H9 (cell line): ENCODE data around the gene TMEM176B. TPM values are rescaled to one million over a fixed set of nuclear protein-coding genes. Genes with fewer than 3 reads are reported as not detected.

Source experiments
- DNase-seq: peaks from one replicate; pipeline ENCODE4 v3.0.0-alpha.2; 2017
- H2AFZ ChIP-seq: one replicate; pipeline ENCODE4 v1.6.1; 2013; ENCODE audit warnings: mild to moderate bottlenecking, low read length, control low read depth, moderate library complexity
- H2AK5ac ChIP-seq: 2 replicates; pipeline ENCODE4 v1.6.1; 2013; ENCODE audit warnings: low read length, control low read depth, mixed read lengths; ENCODE audit not compliant: insufficient read length
- H2BK120ac ChIP-seq: one replicate; pipeline ENCODE4 v1.6.1; 2013; ENCODE audit warnings: low read depth, mild to moderate bottlenecking, low read length, control low read depth, inconsistent platforms; ENCODE audit not compliant: poor library complexity, severe bottlenecking
- H2BK12ac ChIP-seq: 2 replicates; pipeline ENCODE4 v1.6.1; 2013; ENCODE audit warnings: low read length, control low read depth, mixed read lengths, low read depth; ENCODE audit not compliant: insufficient read length
- H2BK15ac ChIP-seq: 2 replicates; pipeline ENCODE4 v1.6.1; 2013; ENCODE audit warnings: low read depth, low read length, control low read depth
- H2BK20ac ChIP-seq: one replicate; pipeline ENCODE4 v1.6.1; 2013; ENCODE audit warnings: low read depth, mild to moderate bottlenecking, low read length, control low read depth, inconsistent platforms; ENCODE audit not compliant: poor library complexity, severe bottlenecking
- H2BK5ac ChIP-seq: 2 replicates; pipeline ENCODE4 v1.6.1; 2013; ENCODE audit warnings: low read length, control low read depth, mixed read lengths; ENCODE audit not compliant: insufficient read length
- H3K14ac ChIP-seq: 2 replicates; pipeline ENCODE4 v1.6.1; 2013; ENCODE audit warnings: low read length, control low read depth; ENCODE audit not compliant: insufficient read depth
- H3K18ac ChIP-seq: 2 replicates; pipeline ENCODE4 v1.6.1; 2013; ENCODE audit warnings: low read depth, mild to moderate bottlenecking, mixed read lengths, low read length, control low read depth; ENCODE audit not compliant: insufficient read length
- H3K23ac ChIP-seq: 2 replicates; pipeline ENCODE4 v1.6.1; 2013; ENCODE audit warnings: low read length, control low read depth, mixed read lengths, low read depth; ENCODE audit not compliant: insufficient read length
- H3K23me2 ChIP-seq: 2 replicates; pipeline ENCODE4 v1.6.1; 2013; ENCODE audit warnings: low read depth, mild to moderate bottlenecking, mixed read lengths, low read length, control low read depth; ENCODE audit not compliant: insufficient read length, poor library complexity, severe bottlenecking
- H3K27ac ChIP-seq: 2 replicates; pipeline ENCODE4 v1.5.1; 2013; ENCODE audit warnings: low read length, control low read depth, mixed read lengths, low read depth; ENCODE audit not compliant: insufficient read length
- H3K27me3 ChIP-seq: 2 replicates; pipeline ENCODE4 v1.6.1; 2013; ENCODE audit warnings: low read length, control low read depth, inconsistent platforms; ENCODE audit not compliant: insufficient read depth
- H3K4ac ChIP-seq: 2 replicates; pipeline ENCODE4 v1.6.1; 2013; ENCODE audit warnings: low read depth, mild to moderate bottlenecking, control low read depth, inconsistent platforms, low read length, moderate library complexity
- H3K4me1 ChIP-seq: 2 replicates; pipeline ENCODE4 v1.6.1; 2013; ENCODE audit warnings: low read length, control low read depth, inconsistent platforms; ENCODE audit not compliant: insufficient read depth
- H3K4me2 ChIP-seq: 2 replicates; pipeline ENCODE4 v1.6.1; 2013; ENCODE audit warnings: low read length, control low read depth, mixed read lengths; ENCODE audit not compliant: insufficient read length, insufficient read depth
- H3K56ac ChIP-seq: 2 replicates; pipeline ENCODE4 v1.6.1; 2013; ENCODE audit warnings: low read depth, mild to moderate bottlenecking, mixed read lengths, low read length, control low read depth; ENCODE audit not compliant: insufficient read length
- H3K79me1 ChIP-seq: 2 replicates; pipeline ENCODE4 v1.6.1; 2013; ENCODE audit warnings: low read depth, mild to moderate bottlenecking, moderate library complexity, low read length, control low read depth, inconsistent platforms; ENCODE audit not compliant: insufficient read depth, poor library complexity, severe bottlenecking
- H3K79me2 ChIP-seq: 2 replicates; pipeline ENCODE4 v1.6.1; 2013; ENCODE audit warnings: low read length, control low read depth, inconsistent platforms; ENCODE audit not compliant: insufficient read depth
- H3K9ac ChIP-seq: 2 replicates; pipeline ENCODE4 v1.6.1; 2013; ENCODE audit warnings: low read length, control low read depth, mixed read lengths; ENCODE audit not compliant: insufficient read length; ENCODE audit errors: extremely low read depth
- H3K9me3 ChIP-seq: one replicate; pipeline ENCODE4 v1.6.1; 2013; ENCODE audit warnings: low read depth, low read length, inconsistent platforms; ENCODE audit not compliant: control insufficient read depth
- H3T11ph ChIP-seq: one replicate; pipeline ENCODE4 v1.6.1; 2013; ENCODE audit warnings: mild to moderate bottlenecking, low read length, control low read depth, inconsistent platforms
- H4K20me1 ChIP-seq: one replicate; pipeline ENCODE4 v1.6.1; 2013; ENCODE audit not compliant: control insufficient read depth, insufficient read length, insufficient read depth
- H4K5ac ChIP-seq: 2 replicates; pipeline ENCODE4 v1.6.1; 2013; ENCODE audit warnings: low read depth, mild to moderate bottlenecking, mixed read lengths, low read length, control low read depth; ENCODE audit not compliant: insufficient read length
- H4K8ac ChIP-seq: replicated peaks from 2 replicates; pipeline ENCODE4 v1.6.1; 2013; ENCODE audit warnings: low read length, control low read depth, mixed read lengths, low read depth; ENCODE audit not compliant: insufficient read length
- H4K91ac ChIP-seq: 2 replicates; pipeline ENCODE4 v1.6.1; 2013; ENCODE audit warnings: low read depth, mild to moderate bottlenecking, moderate library complexity, mixed read lengths, low read length, control low read depth; ENCODE audit not compliant: insufficient read length
- H3K27ac Mint-ChIP-seq, 3 experiments: 2 replicates in 2 of 3; 3 replicates in 1 of 3; pipeline ENCODE4 v1.8.0; 2020 to 2021; ENCODE audit warnings: mixed read lengths in 3 of 3, mild to moderate bottlenecking in 1 of 3, moderate library complexity in 1 of 3
- H3K27me3 Mint-ChIP-seq: 2 replicates; pipeline ENCODE4 v1.8.0; 2021; ENCODE audit warnings: low read depth, mild to moderate bottlenecking, moderate library complexity, mixed read lengths
- H3K36me3 Mint-ChIP-seq, 3 experiments: 2 replicates in 2 of 3; 3 replicates in 1 of 3; pipeline ENCODE4 v1.8.0; 2020 to 2021; ENCODE audit warnings: low read depth in 3 of 3, mixed read lengths in 3 of 3; ENCODE audit not compliant: insufficient read depth in 1 of 3
- H3K4me1 Mint-ChIP-seq, 2 experiments: 2 replicates each; pipeline ENCODE4 v1.8.0; 2020; ENCODE audit warnings: mixed read lengths in 2 of 2
- H3K4me3 Mint-ChIP-seq, 2 experiments: 2 replicates in 1 of 2; 3 replicates in 1 of 2; pipeline ENCODE4 v1.8.0; 2020 to 2021; ENCODE audit warnings: mild to moderate bottlenecking in 2 of 2, mixed read lengths in 2 of 2, moderate library complexity in 1 of 2
- H3K9me3 Mint-ChIP-seq, 2 experiments: 2 replicates in 1 of 2; 3 replicates in 1 of 2; pipeline ENCODE4 v1.8.0; 2020; ENCODE audit warnings: mild to moderate bottlenecking in 2 of 2, mixed read lengths in 2 of 2, moderate library complexity in 1 of 2
- WGBS: extraction: QIAGEN DNeasy Blood & Tissue Kit; methylation state at CpG from one replicate; pipeline ENCODE4 v1.1.7; 2013; ENCODE audit warnings: missing lambda C conversion rate, low lambda C conversion rate, mixed read lengths; ENCODE audit not compliant: insufficient read length; ENCODE audit errors: extremely low coverage; 5-methylcytosine and 5-hydroxymethylcytosine counted together
- total RNA-seq: library from RNA; stranded (reverse); gene quantifications from 2 replicates; pipeline ENCODE4 v1.2.1, GENCODE V29; 2021
- TF ChIP-seq, protein P1 (sequence below): fragments of 200-600 bp; sonication (generic); conservative IDR thresholded peaks from 3 replicates; pipeline ENCODE4 v1.8.0; 2021; ENCODE audit warnings: antibody characterized with exemption, mild to moderate bottlenecking

TMEM176B gene
- total RNA-seq, 1 experiment from 2014 or later: 0.85 TPM

DNA sequence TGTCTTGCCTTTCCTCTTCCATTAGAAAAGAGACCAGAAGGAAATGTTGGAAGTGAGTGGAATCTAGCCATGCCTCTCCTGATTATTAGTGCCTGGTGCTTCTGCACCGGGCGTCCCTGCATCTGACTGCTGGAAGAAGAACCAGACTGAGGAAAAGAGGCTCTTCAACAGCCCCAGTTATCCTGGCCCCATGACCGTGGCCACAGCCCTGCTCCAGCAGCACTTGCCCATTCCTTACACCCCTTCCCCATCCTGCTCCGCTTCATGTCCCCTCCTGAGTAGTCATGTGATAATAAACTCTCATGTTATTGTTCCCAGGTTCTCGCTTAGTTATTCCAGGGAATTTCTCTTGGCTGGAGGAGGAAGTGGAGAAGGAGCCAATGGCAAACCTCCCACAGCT is 4.6 kb upstream of the TMEM176B start:
- no peak overlapping the region for H3K18ac ChIP-seq
- H3K9me3 Mint-ChIP-seq: peaks cover 14 to 17% of the 10 kb centered on the region in 2 experiments

More for the DNA sequence above, 4.6 kb upstream of the TMEM176B start:
- Histone ChIP-seq H3K23me2 (peaks cover 7% of the 10 kb centered on the region), H3K9me3 (no peaks in the 10 kb centered on the region), H3K14ac (no peak overlapping the region), H3K56ac (no peak overlapping the region), H3K79me2 (no peaks in the 10 kb centered on the region), H3K27me3 (peaks cover 25% of the 10 kb centered on the region; the same call in 1 of the 2 replicates), H4K8ac (no peak overlapping the region), H4K5ac (no peak overlapping the region), H2BK5ac (no peak overlapping the region), H3K4ac (no peak overlapping the region), H3K23ac (no peak overlapping the region), H3T11ph (no peak overlapping the region), H3K27ac (no peak overlapping the region), H3K4me1 (no peaks in the 10 kb centered on the region), H2AK5ac (no peak overlapping the region), H4K91ac (no peak overlapping the region), H2AFZ (no peak overlapping the region), H3K79me1 (no peaks in the 10 kb centered on the region), H2BK15ac (no peak overlapping the region), H3K4me2 (no peak overlapping the region), H4K20me1 (no peaks in the 10 kb centered on the region), H2BK20ac (no peak overlapping the region), H2BK12ac (no peak overlapping the region), H3K9ac (no peak overlapping the region), H2BK120ac (no peak overlapping the region)
- TF ChIP-seq, protein P1, sequence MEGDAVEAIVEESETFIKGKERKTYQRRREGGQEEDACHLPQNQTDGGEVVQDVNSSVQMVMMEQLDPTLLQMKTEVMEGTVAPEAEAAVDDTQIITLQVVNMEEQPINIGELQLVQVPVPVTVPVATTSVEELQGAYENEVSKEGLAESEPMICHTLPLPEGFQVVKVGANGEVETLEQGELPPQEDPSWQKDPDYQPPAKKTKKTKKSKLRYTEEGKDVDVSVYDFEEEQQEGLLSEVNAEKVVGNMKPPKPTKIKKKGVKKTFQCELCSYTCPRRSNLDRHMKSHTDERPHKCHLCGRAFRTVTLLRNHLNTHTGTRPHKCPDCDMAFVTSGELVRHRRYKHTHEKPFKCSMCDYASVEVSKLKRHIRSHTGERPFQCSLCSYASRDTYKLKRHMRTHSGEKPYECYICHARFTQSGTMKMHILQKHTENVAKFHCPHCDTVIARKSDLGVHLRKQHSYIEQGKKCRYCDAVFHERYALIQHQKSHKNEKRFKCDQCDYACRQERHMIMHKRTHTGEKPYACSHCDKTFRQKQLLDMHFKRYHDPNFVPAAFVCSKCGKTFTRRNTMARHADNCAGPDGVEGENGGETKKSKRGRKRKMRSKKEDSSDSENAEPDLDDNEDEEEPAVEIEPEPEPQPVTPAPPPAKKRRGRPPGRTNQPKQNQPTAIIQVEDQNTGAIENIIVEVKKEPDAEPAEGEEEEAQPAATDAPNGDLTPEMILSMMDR: no peak
- no CpG with 5 or more reads among the region's 5 CpGs for WGBS
- Mint-ChIP-seq H3K27ac (no peak overlapping the region), H3K4me1 (peaks cover 0 to 13% of the 10 kb centered on the region in 2 experiments; a peak in 2 of 4 replicates), H3K36me3 (peaks cover 0 to 14% (median 7%) of the 10 kb centered on the region in 3 experiments; a peak in 3 of 7 replicates), H3K4me3 (no peak overlapping the region), H3K27me3 (peaks cover 73% of the 10 kb centered on the region)
- no peak for DNase-seq
